Spleen (tissue), 11 donors: ENCODE results near the gene XYLT1. TPM values are rescaled to one million over a fixed set of nuclear protein-coding genes. Genes with fewer than 3 reads are reported as not detected.

Experiments
- DNase-seq: peaks from one replicate; pipeline ENCODE4 v3.0.0-alpha.2; 2020
- H3K27ac ChIP-seq, 8 donors: fragments of 200-600 bp; sonication (generic) in 7 of 8; 1 replicate in 4 of 8; 2 replicates in 4 of 8; pipeline versions ENCODE4 v1.5.0 to v1.8.0; 2016 to 2021; ENCODE audit warnings: inconsistent platforms in 4 of 8, mild to moderate bottlenecking in 4 of 8, moderate library complexity in 1 of 8
- H3K27me3 ChIP-seq, 7 donors: fragments of 200-600 bp; sonication (generic) in 6 of 7; replicated peaks in 1 of 7; 1 replicate in 4 of 7; 2 replicates in 3 of 7; pipeline versions ENCODE4 v1.5.0 to v1.8.0; 2016 to 2021; ENCODE audit warnings: inconsistent platforms in 3 of 7, mild to moderate bottlenecking in 1 of 7
- H3K36me3 ChIP-seq, 6 donors: fragments of 200-600 bp; sonication (generic) in 5 of 6; 1 replicate in 4 of 6; 2 replicates in 2 of 6; pipeline versions ENCODE4 v1.5.0 to v1.8.0; 2016 to 2021; ENCODE audit warnings: inconsistent platforms in 2 of 6
- H3K4me1 ChIP-seq, 6 donors: fragments of 200-600 bp; sonication (generic) in 5 of 6; 1 replicate in 3 of 6; 2 replicates in 3 of 6; pipeline versions ENCODE4 v1.5.0 to v1.8.0; 2016 to 2021; ENCODE audit warnings: inconsistent platforms in 3 of 6
- H3K4me3 ChIP-seq, 8 donors: fragments of 200-600 bp; sonication (generic) in 7 of 8; 1 replicate in 4 of 8; 2 replicates in 4 of 8; pipeline versions ENCODE4 v1.5.0 to v1.8.0; 2016 to 2021; ENCODE audit warnings: inconsistent platforms in 4 of 8, mild to moderate bottlenecking in 4 of 8, moderate library complexity in 2 of 8
- H3K9me3 ChIP-seq, 8 donors: fragments of 200-600 bp; sonication (generic) in 7 of 8; 1 replicate in 4 of 8; 2 replicates in 4 of 8; pipeline versions ENCODE4 v1.5.0 to v1.8.0; 2016 to 2021; ENCODE audit warnings: inconsistent platforms in 4 of 8
- CTCF ChIP-seq, 11 experiments: fragments of 200-600 bp in 7 of 11; fragments of 450-650 bp in 4 of 11; sonication (generic) in 4 of 11; IDR thresholded peaks in 8 of 11; conservative IDR thresholded peaks in 3 of 11; 1 replicate in 7 of 11; 2 replicates in 4 of 11; pipeline versions ENCODE4 v1.4.0 to v1.8.0; 2016 to 2021; ENCODE audit warnings: antibody characterized with exemption in 11 of 11, inconsistent platforms in 4 of 11, mild to moderate bottlenecking in 1 of 11
- POLR2A ChIP-seq, 3 donors: fragments of 450-650 bp; IDR thresholded peaks; one replicate each; pipeline ENCODE4 v1.5.1; 2017; ENCODE audit warnings: antibody characterized with exemption in 3 of 3, mild to moderate bottlenecking in 1 of 3
- POLR2AphosphoS5 ChIP-seq, 3 donors: sonication (generic); formaldehyde crosslinking; IDR thresholded peaks; one replicate each; pipeline ENCODE4 v1.5.1; 2017; ENCODE audit warnings: antibody characterized with exemption in 3 of 3
- WGBS, 5 donors: extraction: QIAGEN DNeasy Blood & Tissue Kit in 3 of 5; methylation state at CpG; one replicate each; pipeline versions ENCODE4 v1.1.5 to v1.1.7; 2013 to 2018; 5-methylcytosine and 5-hydroxymethylcytosine counted together
- intact Hi-C: fragments of 100-400 bp; cut with DNase I; formaldehyde crosslinking; loops from one replicate; pipeline ENCODE4 v1.15.0; 2023; ENCODE audit warnings: low total_unique reads
- polyA plus RNA-seq, 3 donors: library from polyadenylated mRNA; stranded (reverse); fragments of 200-250 nt; gene quantifications; one replicate each; pipeline ENCODE4 v1.2.1, GENCODE V29; 2013
- total RNA-seq, 7 donors: library from RNA; depleted of rRNA in 3 of 7; stranded (reverse); fragments of >200 nt in 3 of 7; fragmentation: NEBNext Ultra II Directional in 4 of 7; extraction: Animal tissue kit (Norgen Biotek cat#: 25700) in 4 of 7; gene quantifications; one replicate each; pipeline versions ENCODE4 v1.1.0 to v1.2.1, GENCODE V29; 2016 to 2021
- donor health status: healthy with polysubstance abuse.
- donor health status: DM: no; HTN: no; CAD: no; lungs with moderate emphysema.
- donor health status: DM: no; HTN: no; CAD: no.
- donor health status: Bipolar disorder and iron deficiency.
- donor health status: healthy.
- donor health status: DM: no; HTN: no; CAD: no.
- donor health status: DM: yes; HTN: yes; CAD: no.

The XYLT1 gene
- total and polyA plus RNA-seq, 10 donors: 2.1 to 40.7 (median 23.5) TPM

GRCh38 chr16:17370731-17371285 lies 100.0 kb downstream of the XYLT1 start:
- intact Hi-C loops: no loop called here
- DNase-seq: no peak
- 51 to 78% (median 62%) methylated on average over 4 of the region's 4 CpGs for WGBS, 5 donors
- TF ChIP-seq POLR2A (IDR thresholded peaks at IDR 0.05): no peak
- Histone ChIP-seq H3K27ac (peak overlapping the region; percentile 80 to 95 (median 88)), H3K27me3 (no peaks in the 10 kb centered on the region), H3K4me3 (no peak overlapping the region), H3K9me3 (no peaks in the 10 kb centered on the region), H3K4me1 (peaks cover 38 to 96% (median 77%) of the 10 kb centered on the region in 6 donors), H3K36me3 (no peaks in the 10 kb centered on the region)

GRCh38 chr16:17370223-17370707 lies 100.5 kb downstream of the XYLT1 start:
- no peak for DNase-seq
- WGBS, 5 donors: 58 to 66% (median 64%) methylated on average over 13 of the region's 13 CpGs
- Histone ChIP-seq H3K4me1 (peaks cover 41 to 96% (median 77%) of the 10 kb centered on the region in 6 donors), H3K9me3 (no peaks in the 10 kb centered on the region), H3K4me3 (peak overlapping the region in 2 of 8 donors; percentile 30 to 59), H3K36me3 (no peaks in the 10 kb centered on the region), H3K27me3 (no peaks in the 10 kb centered on the region), H3K27ac (peak overlapping the region; percentile 80 to 95 (median 88))
- TF ChIP-seq POLR2A (IDR thresholded peaks at IDR 0.05) (no peak), POLR2AphosphoS5 (IDR thresholded peaks at IDR 0.05) (no peak), CTCF (IDR thresholded peaks at IDR 0.05 in 8 of 11, conservative IDR thresholded peaks at IDR 0.05 in 3 of 11) (no peak)
- intact Hi-C loops: no loop called here

- H3K27ac ChIP-seq: peak overlapping the region; percentile 81 to 95 (median 88)
- H3K36me3 ChIP-seq: no peaks in the 10 kb centered on the region
- TF ChIP-seq CTCF (IDR thresholded peaks at IDR 0.05 in 8 of 11, conservative IDR thresholded peaks at IDR 0.05 in 3 of 11): peak in 2 of 11 experiments; percentile 21 to 27
- TF ChIP-seq POLR2A (IDR thresholded peaks at IDR 0.05): no peak
- peak; percentile 45 to 94 (median 82) for TF ChIP-seq POLR2AphosphoS5 (IDR thresholded peaks at IDR 0.05)
- DNase-seq: peak; percentile 94
- peak overlapping the region in 5 of 8 donors; percentile 11 to 59 (median 25) for H3K4me3 ChIP-seq
- intact Hi-C loops: no loop called here
- H3K9me3 ChIP-seq: no peaks in the 10 kb centered on the region
- 4 to 13% (median 6%) methylated on average over 14 of the region's 14 CpGs for WGBS, 5 donors
- H3K4me1 ChIP-seq: peaks cover 48 to 96% (median 78%) of the 10 kb centered on the region in 6 donors
- H3K27me3 ChIP-seq: no peaks in the 10 kb centered on the region
Measured at GRCh38 chr16:17369421-17370222, 101.1 kb downstream of the XYLT1 start.

- Histone ChIP-seq H3K4me3 (peak overlapping the region in 5 of 8 donors; percentile 11 to 59 (median 25)), H3K9me3 (no peaks in the 10 kb centered on the region), H3K36me3 (no peaks in the 10 kb centered on the region), H3K27me3 (no peaks in the 10 kb centered on the region), H3K27ac (peak overlapping the region; percentile 81 to 95 (median 88)), H3K4me1 (peaks cover 50 to 96% (median 82%) of the 10 kb centered on the region in 6 donors)
- WGBS, 5 donors: 27 to 44% (median 36%) methylated on average over 5 of the region's 5 CpGs
- no peak for TF ChIP-seq POLR2AphosphoS5 (IDR thresholded peaks at IDR 0.05)
- TF ChIP-seq CTCF (IDR thresholded peaks at IDR 0.05 in 8 of 11, conservative IDR thresholded peaks at IDR 0.05 in 3 of 11): no peak
- no peak for TF ChIP-seq POLR2A (IDR thresholded peaks at IDR 0.05)
- no peak for DNase-seq
- intact Hi-C loops: no loop called here
Measured at GRCh38 chr16:17368951-17369350, 101.8 kb downstream of the XYLT1 start.
